K562 (cell line): ENCODE data around the gene RASSF6. TPM values are rescaled to one million over a fixed set of nuclear protein-coding genes. Genes with fewer than 3 reads are reported as not detected.

Experiments used
- ATAC-seq: fragments of 200-7000 bp; cut with Tn5 transposase; 3 replicates; pipeline ENCODE4 v1.9.1; 2020; ENCODE audit warnings: moderate library complexity
- BruUV-seq: library from RNA; stranded (reverse); fragments of 400-500 nt; replicated peaks from 2 replicates; lab custom pipeline; 2021; lab: Mats Ljungman, UMichigan
- CTCF ChIA-PET: fragments of 300-600 bp; formaldehyde crosslinking; extraction: SDS; loops from one replicate; lab custom pipeline; 2021; ENCODE audit warnings: low intra/inter-chr PET ratio; lab: Yijun Ruan, JAX
- POLR2A ChIA-PET: fragments of 300-600, 350-650 bp; sonication (Branson Sonifier 250); formaldehyde crosslinking; extraction: SDS; loops from one replicate; lab custom pipeline; 2021; ENCODE audit warnings: antibody characterized with exemption, inconsistent platforms; lab: Yijun Ruan, JAX
- DNase-seq, 4 experiments: peaks; one replicate each; pipeline versions ENCODE4 v3.0.0 to v3.0.0-alpha.2; 2011 to 2018; ENCODE audit warnings: low spot score in 3 of 4, mixed read lengths in 3 of 4; ENCODE audit errors: extremely low read depth in 1 of 4
- FAIRE-seq: peaks from 2 replicates; lab custom pipeline; 2011; peaks lifted over from hg19 to GRCh38; lab: Jason Lieb, UNC
- H2AFZ ChIP-seq: 2 replicates; pipeline ENCODE4 v1.6.0; 2011; ENCODE audit warnings: low read depth, low read length, control low read depth, inconsistent platforms
- H3K27ac ChIP-seq: fragments of 200-600 bp; 3 replicates; pipeline ENCODE4 v1.8.0; 2011; ENCODE audit warnings: low read depth, mild to moderate bottlenecking, control low read depth, inconsistent platforms, low read length, moderate library complexity, mixed read lengths; ENCODE audit errors: extremely low read depth
- H3K27me3 ChIP-seq, 2 experiments: fragments of 300-600 bp in 1 of 2; 2 replicates in 1 of 2; 3 replicates in 1 of 2; pipeline versions ENCODE4 v1.6.0 to v1.8.0; 2011; ENCODE audit warnings: inconsistent platforms in 2 of 2, low read length in 2 of 2, mild to moderate bottlenecking in 1 of 2, mixed read lengths in 1 of 2, moderate library complexity in 1 of 2; ENCODE audit not compliant: control insufficient read depth in 2 of 2, insufficient read depth in 2 of 2
- H3K36me3 ChIP-seq: fragments of 300-600 bp; 3 replicates; pipeline ENCODE4 v1.8.0; 2011; ENCODE audit warnings: mild to moderate bottlenecking, low read length, inconsistent platforms; ENCODE audit not compliant: control insufficient read depth, insufficient read depth
- H3K4me1 ChIP-seq, 2 experiments: fragments of 200-600 bp in 1 of 2; replicated peaks in 1 of 2; 2 replicates in 1 of 2; 3 replicates in 1 of 2; pipeline versions ENCODE4 v1.5.1 to v1.8.0; 2011; ENCODE audit warnings: inconsistent platforms in 2 of 2, low read length in 2 of 2, mild to moderate bottlenecking in 1 of 2, mixed read lengths in 1 of 2, moderate library complexity in 1 of 2; ENCODE audit not compliant: control insufficient read depth in 2 of 2, insufficient read depth in 2 of 2
- H3K4me2 ChIP-seq: 2 replicates; pipeline ENCODE4 v1.6.1; 2011; ENCODE audit warnings: low read length, control low read depth, inconsistent platforms, mixed read lengths; ENCODE audit not compliant: insufficient read depth
- H3K4me3 ChIP-seq: fragments of 200-600 bp; sonication (generic), shearing (Covaris generic); 2 replicates; pipeline ENCODE4 v1.5.1; 2016; ENCODE audit warnings: control low read depth, inconsistent platforms
- H3K79me2 ChIP-seq: fragments of 200-600 bp; 3 replicates; pipeline ENCODE4 v1.8.0; 2011; ENCODE audit warnings: low read length, inconsistent platforms; ENCODE audit not compliant: control insufficient read depth, insufficient read depth
- H3K9ac ChIP-seq, 2 experiments: 2 replicates each; pipeline versions ENCODE4 v1.6.0 to v1.6.1; 2011; ENCODE audit warnings: low read depth in 2 of 2, low read length in 2 of 2, control low read depth in 1 of 2, inconsistent platforms in 1 of 2, mild to moderate bottlenecking in 1 of 2, mixed read lengths in 1 of 2; ENCODE audit not compliant: insufficient read depth in 1 of 2
- H3K9me1 ChIP-seq: one replicate; pipeline ENCODE4 v1.6.0; 2011; ENCODE audit warnings: inconsistent platforms, mild to moderate bottlenecking, low read length, moderate library complexity; ENCODE audit not compliant: control insufficient read depth, insufficient read depth
- H3K9me3 ChIP-seq: replicated peaks from 2 replicates; pipeline ENCODE4 v1.5.1; 2011; ENCODE audit warnings: low read depth, low read length, inconsistent platforms; ENCODE audit not compliant: control insufficient read depth, insufficient read depth
- H4K20me1 ChIP-seq: replicated peaks from 2 replicates; pipeline ENCODE4 v1.6.1; 2011; ENCODE audit warnings: low read length, inconsistent platforms, mixed read lengths; ENCODE audit not compliant: control insufficient read depth, insufficient read depth
- ADNP ChIP-seq: fragments of 200-800 bp; sonication (Bioruptor generic); IDR thresholded peaks from 2 replicates; pipeline ENCODE4 v1.6.1; 2016; ENCODE audit warnings: missing genetic modification characterization, missing compliant biosample characterization
- ARHGAP35 ChIP-seq: fragments of 450-650 bp; IDR thresholded peaks from 2 replicates; pipeline ENCODE4 v1.6.1; 2018; ENCODE audit not compliant: partially characterized antibody
- CBFB ChIP-seq: sonication (generic); formaldehyde crosslinking; IDR thresholded peaks from 2 replicates; pipeline ENCODE4 v1.4.0; 2020; ENCODE audit warnings: mild to moderate bottlenecking, missing genetic modification reagents
- CBX2 ChIP-seq: fragments of 200-600 bp; sonication (generic); IDR thresholded peaks from one replicate; pipeline ENCODE4 v1.6.1; 2012; ENCODE audit warnings: mild to moderate bottlenecking, low read length, inconsistent platforms; ENCODE audit not compliant: insufficient read depth, poor library complexity, severe bottlenecking
- ELF4 ChIP-seq: fragments of 450-650 bp; formaldehyde crosslinking; IDR thresholded peaks from 2 replicates; pipeline ENCODE4 v1.4.0; 2022; ENCODE audit warnings: missing genetic modification characterization
- FIP1L1 ChIP-seq: fragments of 200-400 bp; formaldehyde crosslinking; IDR thresholded peaks from 2 replicates; pipeline ENCODE4 v1.6.1; 2018; ENCODE audit warnings: mild to moderate bottlenecking, low read depth, low read length; ENCODE audit not compliant: poor library complexity, severe bottlenecking
- HDAC2 ChIP-seq: fragments of 450-650 bp; IDR thresholded peaks from 2 replicates; pipeline ENCODE4 v1.6.1; 2016; ENCODE audit warnings: mild to moderate bottlenecking
- MEF2D ChIP-seq: conservative IDR thresholded peaks from 2 replicates; pipeline ENCODE4 v1.6.1; 2016; ENCODE audit warnings: low read depth, missing genetic modification characterization, missing compliant biosample characterization
- PRDM10 ChIP-seq: fragments of 450-650 bp; IDR thresholded peaks from 2 replicates; pipeline ENCODE4 v1.6.1; 2018; ENCODE audit not compliant: partially characterized antibody
- PRPF4 ChIP-seq: fragments of 200-400 bp; formaldehyde crosslinking; IDR thresholded peaks from one replicate; pipeline ENCODE4 v1.6.1; 2017; ENCODE audit warnings: low read length, low read depth, mild to moderate bottlenecking; ENCODE audit not compliant: insufficient read depth, poor library complexity, severe bottlenecking
- STAT5A ChIP-seq: IDR thresholded peaks from 2 replicates; pipeline ENCODE4 v1.6.1; 2012; ENCODE audit warnings: low read length, inconsistent platforms, borderline replicate concordance
- TGIF2 ChIP-seq: sonication (generic); formaldehyde crosslinking; IDR thresholded peaks from 2 replicates; pipeline ENCODE4 v1.8.1; 2022; ENCODE audit warnings: mild to moderate bottlenecking, missing genetic modification reagents, moderate library complexity
- ZBTB33 ChIP-seq: sonication (generic); formaldehyde crosslinking; IDR thresholded peaks from 2 replicates; pipeline ENCODE4 v1.8.1; 2023; ENCODE audit warnings: mild to moderate bottlenecking, missing genetic modification reagents
- ZFP36 ChIP-seq: fragments of 150-350 bp; IDR thresholded peaks from 2 replicates; pipeline ENCODE4 v1.6.1; 2018; ENCODE audit warnings: low read length, low read depth; ENCODE audit not compliant: partially characterized antibody
- ZFP91 ChIP-seq: sonication (generic); formaldehyde crosslinking; IDR thresholded peaks from 2 replicates; pipeline ENCODE4 v1.8.0; 2022; ENCODE audit warnings: mild to moderate bottlenecking, missing genetic modification reagents
- ZNF133 ChIP-seq: fragments of 250-450 bp; sonication (Bioruptor Pico); IDR thresholded peaks from 2 replicates; pipeline ENCODE4 v1.4.0; 2020; ENCODE audit warnings: mild to moderate bottlenecking
- ZNF707 ChIP-seq: fragments of 250-450 bp; sonication (Bioruptor Pico); conservative IDR thresholded peaks from 2 replicates; pipeline ENCODE4 v1.8.0; 2022; ENCODE audit warnings: inconsistent platforms, mild to moderate bottlenecking, moderate library complexity
- WGBS: fragments of 100-300 bp; shearing (Covaris generic); methylation state at CpG from one replicate; pipeline ENCODE4 v1.1.6; 2016; ENCODE audit warnings: low coverage, mixed read lengths; ENCODE audit not compliant: insufficient coverage; ENCODE audit errors: missing lambda C conversion rate; 5-methylcytosine and 5-hydroxymethylcytosine counted together
- in situ Hi-C: fragments of 300-500 bp; cut with MboI; formaldehyde crosslinking; loops from 4 replicates; pipeline ENCODE4 v1.15.0; 2018; ENCODE audit warnings: inconsistent platforms, mixed read lengths
- intact Hi-C: fragments of 100-400 bp; cut with micrococcal nuclease; formaldehyde crosslinking; loops from 2 replicates; pipeline ENCODE4 v1.14.2; 2022
- polyA plus RNA-seq, 8 experiments: library from polyadenylated mRNA; depleted of rRNA in 4 of 8; stranded (reverse) in 5 of 8; unstranded in 3 of 8; fragments of >200 nt; fragmentation: Nextera tagmentation in 2 of 8; fragmentation: Illumina TruSeq in 1 of 8; extraction: Ambion mirVana in 2 of 8; extraction: Trizol in 1 of 8; gene quantifications; 2 replicates each; pipeline versions ENCODE4 v1.2.1 to v1.2.3, GENCODE V29; 2011 to 2014; ENCODE audit warnings: inconsistent platforms in 1 of 8, missing spikeins in 1 of 8
- total RNA-seq, 7 experiments: library from RNA; depleted of rRNA in 6 of 7; stranded (reverse); fragments of >200 nt in 6 of 7; fragmentation: Illumina TruSeq in 2 of 7; extraction: Trizol in 2 of 7; gene quantifications; 2 replicates each; pipeline versions ENCODE4 v1.2.1 to v1.2.3, GENCODE V29; 2011 to 2021; ENCODE audit warnings: low replicate concordance in 1 of 7

RASSF6 gene
- total and polyA plus RNA-seq, 9 of the 15 experiments (the other 6 are each of a cell fraction or from before 2014, with no cell fraction given): under 0.01 to 0.25 (median 0.06) TPM; not detected in 1

GRCh38 chr4:73668782-73669201 lies 48.6 kb upstream of the RASSF6 start:
- no peaks in the 10 kb centered on the region for H3K9me1 ChIP-seq
- no peak overlapping the region for H3K4me3 ChIP-seq
- CTCF ChIA-PET: no interaction called here
- H3K79me2 ChIP-seq: no peaks in the 10 kb centered on the region
- no peaks in the 10 kb centered on the region for H4K20me1 ChIP-seq
- no peaks in the 10 kb centered on the region for H3K9me3 ChIP-seq
- DNase-seq (no peak), ATAC-seq (no peak), FAIRE-seq (no peak)
- H3K27me3 ChIP-seq: no peaks in the 10 kb centered on the region
- no peak overlapping the region for H2AFZ ChIP-seq
- H3K36me3 ChIP-seq: no peaks in the 10 kb centered on the region
- POLR2A ChIA-PET: no interaction called here
- 76% methylated on average over 8 of the region's 8 CpGs for WGBS
- H3K4me2 ChIP-seq: no peak overlapping the region
- H3K4me1 ChIP-seq: no peaks in the 10 kb centered on the region
- intact Hi-C loops: no loop called here
- no TSS peak for BruUV-seq
- no peak overlapping the region for H3K27ac ChIP-seq
- H3K9ac ChIP-seq: no peak overlapping the region
- in situ Hi-C loops: loop anchor here (10.0 kb wide), 1 partner anchor 366 kb away; the partner anchor contains the start of gene CXCL3
- TF ChIP-seq ZFP36: no peak
- no peak for TF ChIP-seq CBX2
- no peak for TF ChIP-seq ELF4 (CRISPR knock-in tag)
- no peak for TF ChIP-seq TGIF2 (CRISPR knock-in tag)
- no peak for TF ChIP-seq PRDM10
- no peak for TF ChIP-seq STAT5A
- TF ChIP-seq CBFB (CRISPR knock-in tag): no peak
- TF ChIP-seq PRPF4: no peak
- TF ChIP-seq ADNP (tag): no peak
- TF ChIP-seq ZNF707 (CRISPR knock-in tag): no peak
- TF ChIP-seq ZNF133: no peak
- TF ChIP-seq HDAC2: no peak
- no peak for TF ChIP-seq ZFP91
- TF ChIP-seq ZBTB33 (CRISPR knock-in tag): no peak
- no peak for TF ChIP-seq FIP1L1
- TF ChIP-seq MEF2D (tag): no peak
- no peak for TF ChIP-seq ARHGAP35
